Smooth muscle cell (in vitro differentiated cells): ENCODE results near the gene FAM216A. TPM values are rescaled to one million over a fixed set of nuclear protein-coding genes. Genes with fewer than 3 reads are reported as not detected.

ENCODE experiments used
- DNase-seq: peaks from one replicate; lab custom pipeline; 2025; ENCODE audit not compliant: unreplicated experiment; lab: John Stamatoyannopoulos, UW
- H2AFZ ChIP-seq: fragments of 200-600 bp; sonication (generic); 2 replicates; pipeline ENCODE4 v1.6.0; 2016; ENCODE audit warnings: antibody characterized with exemption, low read depth, mild to moderate bottlenecking
- H3F3A ChIP-seq: fragments of 200-600 bp; sonication (generic); 2 replicates; pipeline ENCODE4 v1.6.0; 2017; ENCODE audit warnings: antibody characterized with exemption, low read depth
- H3K27ac ChIP-seq: fragments of 200-600 bp; sonication (generic); 2 replicates; pipeline ENCODE4 v1.5.1; 2016; ENCODE audit warnings: low read depth, mild to moderate bottlenecking
- H3K27me3 ChIP-seq: fragments of 200-600 bp; sonication (generic); 2 replicates; pipeline ENCODE4 v1.6.1; 2016; ENCODE audit warnings: low read depth, mild to moderate bottlenecking
- H3K36me3 ChIP-seq: fragments of 200-600 bp; sonication (generic); 2 replicates; pipeline ENCODE4 v1.5.1; 2016; ENCODE audit warnings: low read depth
- H3K4me1 ChIP-seq: fragments of 200-600 bp; sonication (generic); 2 replicates; pipeline ENCODE4 v1.5.1; 2016; ENCODE audit warnings: low read depth
- H3K4me2 ChIP-seq: fragments of 200-600 bp; sonication (generic); 2 replicates; pipeline ENCODE4 v1.6.0; 2016; ENCODE audit warnings: mild to moderate bottlenecking
- H3K4me3 ChIP-seq: fragments of 200-600 bp; sonication (generic); 2 replicates; pipeline ENCODE4 v1.5.1; 2016; ENCODE audit warnings: mild to moderate bottlenecking
- H3K79me2 ChIP-seq: fragments of 200-600 bp; sonication (generic); 2 replicates; pipeline ENCODE4 v1.6.0; 2016; ENCODE audit warnings: low read depth, mild to moderate bottlenecking
- H3K9ac ChIP-seq: fragments of 200-600 bp; sonication (generic); 2 replicates; pipeline ENCODE4 v1.6.0; 2016; ENCODE audit warnings: low read depth
- H3K9me3 ChIP-seq: fragments of 200-600 bp; sonication (generic); replicated peaks from 2 replicates; pipeline ENCODE4 v1.5.1; 2016; ENCODE audit warnings: low read depth
- H4K20me1 ChIP-seq: fragments of 200-600 bp; sonication (generic); 2 replicates; pipeline ENCODE4 v1.6.0; 2016; ENCODE audit warnings: low read depth
- WGBS: methylation state at CpG from one replicate; pipeline ENCODE4 v1.1.7; 2016; ENCODE audit warnings: low lambda C conversion rate; 5-methylcytosine and 5-hydroxymethylcytosine counted together
- polyA plus RNA-seq: library from polyadenylated mRNA; unstranded; fragments of >200 nt; fragmentation: Nextera tagmentation; extraction: Ambion mirVana; gene quantifications from 2 replicates; pipeline ENCODE4 v1.2.1, GENCODE V29; 2016
- total RNA-seq: library from RNA; depleted of rRNA; stranded (reverse); fragments of >200 nt; gene quantifications from 2 replicates; pipeline ENCODE4 v1.2.3, GENCODE V29; 2014
- TF ChIP-seq, protein P1 (sequence below): fragments of 200-600 bp; sonication (generic); IDR thresholded peaks from 2 replicates; pipeline ENCODE4 v1.5.1; 2017; ENCODE audit warnings: borderline replicate concordance, mild to moderate bottlenecking, antibody characterized with exemption; ENCODE audit not compliant: insufficient read depth, poor library complexity, severe bottlenecking

FAM216A gene
- total and polyA plus RNA-seq, 2 experiments from 2014 or later = 11.3 to 13.3 TPM

DNA sequence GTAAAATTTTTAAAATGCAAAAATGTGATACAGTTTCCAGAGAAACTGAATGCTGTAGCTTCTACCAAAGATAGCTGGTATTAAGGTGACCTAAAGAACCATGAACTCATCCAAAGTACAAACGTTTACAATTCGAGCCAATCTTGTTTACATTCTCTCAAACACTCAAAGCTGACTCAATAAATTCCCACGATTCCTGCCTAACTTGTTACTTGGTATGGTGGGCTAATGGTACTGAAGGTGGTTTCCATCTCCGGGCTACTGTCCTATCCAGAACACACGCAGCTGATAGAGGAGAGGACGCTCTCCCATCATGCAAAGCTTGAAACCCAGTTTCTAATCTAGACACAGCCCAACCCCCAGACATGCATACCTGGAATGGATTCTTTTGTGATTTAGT is 65.0 kb downstream of the FAM216A start:
- TF ChIP-seq, protein P1, sequence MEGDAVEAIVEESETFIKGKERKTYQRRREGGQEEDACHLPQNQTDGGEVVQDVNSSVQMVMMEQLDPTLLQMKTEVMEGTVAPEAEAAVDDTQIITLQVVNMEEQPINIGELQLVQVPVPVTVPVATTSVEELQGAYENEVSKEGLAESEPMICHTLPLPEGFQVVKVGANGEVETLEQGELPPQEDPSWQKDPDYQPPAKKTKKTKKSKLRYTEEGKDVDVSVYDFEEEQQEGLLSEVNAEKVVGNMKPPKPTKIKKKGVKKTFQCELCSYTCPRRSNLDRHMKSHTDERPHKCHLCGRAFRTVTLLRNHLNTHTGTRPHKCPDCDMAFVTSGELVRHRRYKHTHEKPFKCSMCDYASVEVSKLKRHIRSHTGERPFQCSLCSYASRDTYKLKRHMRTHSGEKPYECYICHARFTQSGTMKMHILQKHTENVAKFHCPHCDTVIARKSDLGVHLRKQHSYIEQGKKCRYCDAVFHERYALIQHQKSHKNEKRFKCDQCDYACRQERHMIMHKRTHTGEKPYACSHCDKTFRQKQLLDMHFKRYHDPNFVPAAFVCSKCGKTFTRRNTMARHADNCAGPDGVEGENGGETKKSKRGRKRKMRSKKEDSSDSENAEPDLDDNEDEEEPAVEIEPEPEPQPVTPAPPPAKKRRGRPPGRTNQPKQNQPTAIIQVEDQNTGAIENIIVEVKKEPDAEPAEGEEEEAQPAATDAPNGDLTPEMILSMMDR = no peak
- no peak overlapping the region for H2AFZ ChIP-seq
- H3K36me3 ChIP-seq = no peaks in the 10 kb centered on the region
- no peaks in the 10 kb centered on the region for H3K9me3 ChIP-seq
- peak overlapping the region; percentile 16 for H3K4me2 ChIP-seq
- no peak overlapping the region for H3K9ac ChIP-seq
- no peaks in the 10 kb centered on the region for H3F3A ChIP-seq
- no peaks in the 10 kb centered on the region for H3K4me1 ChIP-seq
- no peak overlapping the region for H3K4me3 ChIP-seq
- no peaks in the 10 kb centered on the region for H3K79me2 ChIP-seq
- DNase-seq = no peak
- H3K27ac ChIP-seq = no peak overlapping the region
- H4K20me1 ChIP-seq = peaks cover 51% of the 10 kb centered on the region
- WGBS = 46% methylated on average over 6 of the region's 6 CpGs
- no peaks in the 10 kb centered on the region for H3K27me3 ChIP-seq

DNA sequence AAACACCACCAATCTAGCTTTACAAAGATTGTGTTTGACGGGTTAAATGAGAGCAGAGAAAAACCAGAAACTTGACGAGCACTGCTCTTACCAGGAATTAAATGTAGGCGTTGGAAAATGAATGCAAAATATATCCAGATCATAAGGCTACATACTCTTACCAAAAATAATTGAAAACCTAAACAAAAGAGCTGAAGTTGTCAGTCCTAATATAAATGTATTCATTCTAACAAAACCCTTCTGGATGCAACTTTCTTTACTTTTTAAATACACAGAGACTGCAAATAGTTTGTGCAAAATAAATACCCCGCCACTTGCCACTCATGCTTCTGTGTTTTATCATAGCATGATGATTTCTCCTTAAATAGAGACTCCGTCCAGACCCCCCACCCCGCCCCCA is 66.2 kb downstream of the FAM216A start:
- H2AFZ ChIP-seq = no peak overlapping the region
- no peaks in the 10 kb centered on the region for H3K4me1 ChIP-seq
- H3K4me2 ChIP-seq = no peak overlapping the region
- H4K20me1 ChIP-seq = peaks cover 51% of the 10 kb centered on the region
- no peak for DNase-seq
- no peak overlapping the region for H3K9ac ChIP-seq
- WGBS = 94% methylated on average over 6 of the region's 6 CpGs
- H3K4me3 ChIP-seq = no peak overlapping the region
- H3K9me3 ChIP-seq = no peaks in the 10 kb centered on the region
- TF ChIP-seq, protein P1 = no peak
- no peak overlapping the region for H3K27ac ChIP-seq
- H3F3A ChIP-seq = no peaks in the 10 kb centered on the region
- H3K79me2 ChIP-seq = no peaks in the 10 kb centered on the region
- H3K36me3 ChIP-seq = no peaks in the 10 kb centered on the region
- H3K27me3 ChIP-seq = no peaks in the 10 kb centered on the region

DNA sequence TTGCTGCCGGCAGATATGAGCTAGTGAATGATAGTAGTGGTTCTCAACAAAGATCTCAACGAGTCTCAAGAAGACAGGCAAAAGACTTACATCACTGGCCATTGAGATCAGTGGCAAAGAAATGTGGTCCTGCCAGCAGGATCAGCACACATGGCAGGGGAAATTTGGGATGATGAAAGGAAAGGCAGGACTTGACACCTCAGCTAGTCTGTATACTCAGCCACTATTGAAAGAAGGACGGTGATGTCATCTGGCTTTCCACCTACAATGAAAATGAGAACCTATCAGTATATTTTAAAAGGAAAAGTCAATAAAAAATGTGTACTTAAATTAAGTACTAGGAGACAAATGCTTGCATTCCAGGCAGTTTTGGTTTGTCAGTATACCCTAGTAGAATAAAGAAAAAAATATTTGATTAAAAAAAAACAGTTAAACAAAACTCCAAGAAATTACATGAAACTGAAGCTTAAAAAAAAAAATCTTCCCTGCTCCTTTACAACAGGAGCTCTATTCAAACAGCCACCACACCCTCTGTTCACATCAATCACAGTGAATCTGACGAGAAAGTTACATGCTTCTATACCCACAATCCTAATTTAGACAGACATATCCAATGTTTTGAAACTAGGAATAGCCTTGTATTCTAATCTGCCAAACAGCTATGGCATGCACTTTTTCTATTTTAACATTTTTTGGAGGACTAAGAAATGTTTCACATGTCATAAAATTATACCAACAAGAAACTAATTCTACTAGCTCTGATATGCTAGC is 68.4 kb downstream of the FAM216A start:
- 95% methylated on average over 4 of the region's 4 CpGs for WGBS
- Histone ChIP-seq H3K9me3 (no peaks in the 10 kb centered on the region), H3K79me2 (no peaks in the 10 kb centered on the region), H3K9ac (no peak overlapping the region), H4K20me1 (peaks cover 43% of the 10 kb centered on the region), H3K4me2 (no peak overlapping the region), H3K27ac (no peak overlapping the region), H3F3A (no peaks in the 10 kb centered on the region), H3K36me3 (no peaks in the 10 kb centered on the region), H3K4me3 (no peak overlapping the region), H3K27me3 (no peaks in the 10 kb centered on the region), H2AFZ (no peak overlapping the region), H3K4me1 (no peaks in the 10 kb centered on the region)
- TF ChIP-seq, protein P1 = no peak
- no peak for DNase-seq
